ENCODE measurements around the gene GDI1. TPM values are rescaled to one million over a fixed set of nuclear protein-coding genes. Genes with fewer than 3 reads are reported as not detected.

Gene GDI1
- total RNA-seq, 1 experiment from 2014 or later: 137 TPM

DNA sequence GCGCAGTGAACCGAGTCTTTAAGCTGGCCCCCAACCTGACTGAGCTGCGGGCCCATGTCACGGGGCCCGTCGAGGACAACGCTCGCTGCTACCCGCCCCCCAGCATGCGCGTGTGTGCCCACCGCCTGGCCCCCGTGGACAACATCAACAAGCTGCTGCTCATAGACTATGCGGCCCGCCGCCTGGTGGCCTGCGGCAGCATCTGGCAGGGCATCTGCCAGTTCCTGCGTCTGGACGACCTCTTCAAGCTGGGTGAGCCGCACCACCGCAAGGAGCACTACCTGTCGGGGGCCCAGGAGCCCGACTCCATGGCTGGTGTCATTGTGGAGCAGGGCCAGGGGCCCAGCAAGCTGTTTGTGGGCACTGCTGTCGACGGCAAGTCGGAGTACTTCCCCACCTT, 23.4 kb downstream of the GDI1 start:
- CTCF ChIA-PET: no interaction called here
- intact Hi-C loops (cut with micrococcal nuclease; ENCODE audit: unreplicated experiment): no loop called here
- Histone ChIP-seq H3K4me1 (ENCODE audit: insufficient read depth, low read length, poor library complexity, severe bottlenecking) (no peaks in the 10 kb centered on the region), H3K36me3 (ENCODE audit: insufficient read depth, low read length, poor library complexity, severe bottlenecking) (peaks cover 5% of the 10 kb centered on the region), H3K27ac (ENCODE audit: low read depth, low read length, poor library complexity, severe bottlenecking) (no peak overlapping the region), H3K27me3 (replicated peaks; ENCODE audit: insufficient read depth, low read depth, low read length, poor library complexity) (no peaks in the 10 kb centered on the region), H3K4me3 (ENCODE audit: low read depth, low read length, poor library complexity, severe bottlenecking) (no peak overlapping the region), H3K9me3 (ENCODE audit: low read depth, low read length, poor library complexity, severe bottlenecking) (no peaks in the 10 kb centered on the region)
- DNase-seq (ENCODE audit: low spot score): no peak
- BruUV-seq (replicated peaks): no TSS peak
- TF ChIP-seq, protein P1, sequence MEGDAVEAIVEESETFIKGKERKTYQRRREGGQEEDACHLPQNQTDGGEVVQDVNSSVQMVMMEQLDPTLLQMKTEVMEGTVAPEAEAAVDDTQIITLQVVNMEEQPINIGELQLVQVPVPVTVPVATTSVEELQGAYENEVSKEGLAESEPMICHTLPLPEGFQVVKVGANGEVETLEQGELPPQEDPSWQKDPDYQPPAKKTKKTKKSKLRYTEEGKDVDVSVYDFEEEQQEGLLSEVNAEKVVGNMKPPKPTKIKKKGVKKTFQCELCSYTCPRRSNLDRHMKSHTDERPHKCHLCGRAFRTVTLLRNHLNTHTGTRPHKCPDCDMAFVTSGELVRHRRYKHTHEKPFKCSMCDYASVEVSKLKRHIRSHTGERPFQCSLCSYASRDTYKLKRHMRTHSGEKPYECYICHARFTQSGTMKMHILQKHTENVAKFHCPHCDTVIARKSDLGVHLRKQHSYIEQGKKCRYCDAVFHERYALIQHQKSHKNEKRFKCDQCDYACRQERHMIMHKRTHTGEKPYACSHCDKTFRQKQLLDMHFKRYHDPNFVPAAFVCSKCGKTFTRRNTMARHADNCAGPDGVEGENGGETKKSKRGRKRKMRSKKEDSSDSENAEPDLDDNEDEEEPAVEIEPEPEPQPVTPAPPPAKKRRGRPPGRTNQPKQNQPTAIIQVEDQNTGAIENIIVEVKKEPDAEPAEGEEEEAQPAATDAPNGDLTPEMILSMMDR (conservative IDR thresholded peaks at IDR 0.05; ENCODE audit: low read depth, low read length): no peak
- no peak for TF ChIP-seq EZH2 (IDR thresholded peaks at IDR 0.05; ENCODE audit: borderline replicate concordance, low read depth, low read length, poor library complexity, severe bottlenecking)
- POLR2A ChIA-PET (ENCODE audit: low non-redundant PET): no interaction called here

DNA sequence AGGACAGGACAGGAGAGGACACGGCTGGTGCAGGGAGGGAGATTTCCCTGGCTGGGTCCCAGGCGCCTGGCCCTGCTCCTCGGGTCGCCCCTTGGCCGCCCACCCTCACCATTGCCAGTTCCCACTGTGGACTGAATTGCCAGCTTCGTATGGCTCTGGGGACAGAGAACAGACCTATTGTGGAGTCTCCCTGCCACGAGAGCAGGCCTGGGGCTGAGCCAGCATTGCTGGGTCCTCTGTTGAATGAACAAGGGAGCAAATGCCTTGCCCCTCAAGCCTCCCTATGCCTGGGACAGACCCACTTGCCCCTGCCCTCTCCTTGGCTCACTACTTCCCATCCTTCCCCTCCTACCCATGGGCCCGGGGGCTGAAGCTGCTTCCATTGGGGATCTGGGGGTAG, 25.4 kb downstream of the GDI1 start:
- BruUV-seq (replicated peaks): no TSS peak
- no peaks in the 10 kb centered on the region for H3K4me1 ChIP-seq (ENCODE audit: insufficient read depth, low read length, poor library complexity, severe bottlenecking)
- H3K36me3 ChIP-seq (ENCODE audit: insufficient read depth, low read length, poor library complexity, severe bottlenecking): peaks cover 5% of the 10 kb centered on the region
- H3K27ac ChIP-seq (ENCODE audit: low read depth, low read length, poor library complexity, severe bottlenecking): no peak overlapping the region
- intact Hi-C loops (cut with micrococcal nuclease; ENCODE audit: unreplicated experiment): no loop called here
- no peaks in the 10 kb centered on the region for H3K9me3 ChIP-seq (ENCODE audit: low read depth, low read length, poor library complexity, severe bottlenecking)
- TF ChIP-seq, protein P1 (conservative IDR thresholded peaks at IDR 0.05; ENCODE audit: low read depth, low read length): no peak
- no peak for TF ChIP-seq EZH2 (IDR thresholded peaks at IDR 0.05; ENCODE audit: borderline replicate concordance, low read depth, low read length, poor library complexity, severe bottlenecking)
- H3K4me3 ChIP-seq (ENCODE audit: low read depth, low read length, poor library complexity, severe bottlenecking): no peak overlapping the region
- ChIA-PET POLR2A (ENCODE audit: low non-redundant PET) (interaction anchor here (0.5 kb wide), 1 partner anchor 39 kb away, joined by 16 read pairs; no protein-coding TSS in a partner anchor), CTCF (no interaction called here)
- H3K27me3 ChIP-seq (replicated peaks; ENCODE audit: insufficient read depth, low read depth, low read length, poor library complexity): no peaks in the 10 kb centered on the region
- no peak for DNase-seq (ENCODE audit: low spot score)

DNA sequence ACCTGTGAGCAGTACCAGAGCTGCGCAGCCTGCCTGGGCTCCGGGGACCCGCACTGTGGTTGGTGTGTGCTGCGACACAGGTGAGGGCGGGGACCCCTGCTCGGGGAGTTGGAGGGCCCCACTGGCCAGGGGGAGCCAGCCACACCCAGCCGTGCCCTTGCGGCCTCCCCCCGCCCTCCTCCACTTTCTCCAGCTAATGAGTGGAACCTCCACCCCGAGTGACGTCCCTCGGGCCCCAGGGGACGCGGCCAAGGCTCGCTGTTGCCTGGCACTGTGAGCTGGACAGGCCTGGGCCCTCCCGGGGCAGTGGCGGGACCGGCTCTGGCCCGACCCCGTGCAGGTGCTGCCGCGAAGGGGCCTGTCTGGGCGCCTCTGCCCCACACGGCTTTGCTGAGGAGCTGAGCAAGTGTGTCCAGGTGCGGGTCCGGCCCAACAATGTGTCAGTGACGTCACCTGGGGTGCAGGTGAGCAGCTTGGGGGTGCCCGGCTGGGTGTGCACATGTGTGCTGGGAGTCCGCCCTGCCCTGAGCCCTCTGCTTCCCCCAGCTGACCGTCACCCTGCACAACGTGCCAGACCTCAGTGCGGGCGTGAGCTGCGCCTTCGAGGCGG, 26.8 kb downstream of the GDI1 start:
- no peak overlapping the region for H3K4me3 ChIP-seq (ENCODE audit: low read depth, low read length, poor library complexity, severe bottlenecking)
- DNase-seq (ENCODE audit: low spot score): no peak
- peaks cover 10% of the 10 kb centered on the region for H3K36me3 ChIP-seq (ENCODE audit: insufficient read depth, low read length, poor library complexity, severe bottlenecking)
- no peak for TF ChIP-seq EZH2 (IDR thresholded peaks at IDR 0.05; ENCODE audit: borderline replicate concordance, low read depth, low read length, poor library complexity, severe bottlenecking)
- TF ChIP-seq, protein P1 (conservative IDR thresholded peaks at IDR 0.05; ENCODE audit: low read depth, low read length): no peak
- intact Hi-C loops (cut with micrococcal nuclease; ENCODE audit: unreplicated experiment): no loop called here
- ChIA-PET POLR2A (ENCODE audit: low non-redundant PET) (no interaction called here), CTCF (no interaction called here)
- H3K27me3 ChIP-seq (replicated peaks; ENCODE audit: insufficient read depth, low read depth, low read length, poor library complexity): no peaks in the 10 kb centered on the region
- no peak overlapping the region for H3K27ac ChIP-seq (ENCODE audit: low read depth, low read length, poor library complexity, severe bottlenecking)
- BruUV-seq (replicated peaks): no TSS peak
- no peaks in the 10 kb centered on the region for H3K9me3 ChIP-seq (ENCODE audit: low read depth, low read length, poor library complexity, severe bottlenecking)
- no peaks in the 10 kb centered on the region for H3K4me1 ChIP-seq (ENCODE audit: insufficient read depth, low read length, poor library complexity, severe bottlenecking)

Measured in A673 (cell line).